HepG2 (cell line): ENCODE data around the gene ERBB4.

ENCODE experiments used
- TAF1 ChIP-seq: sonication (generic); formaldehyde crosslinking; IDR thresholded peaks from 2 replicates; pipeline ENCODE4 v1.4.0; 2020; ENCODE audit warnings: missing genetic modification reagents
- ZNF282 ChIP-seq: fragments of 450-650 bp; IDR thresholded peaks from 2 replicates; pipeline ENCODE4 v1.6.1; 2018; ENCODE audit not compliant: partially characterized antibody
- TF ChIP-seq, protein P1 (sequence below): sonication (generic); formaldehyde crosslinking; IDR thresholded peaks from 2 replicates; pipeline ENCODE4 v1.5.0; 2020; ENCODE audit warnings: mild to moderate bottlenecking, missing genetic modification reagents, moderate library complexity
- TF ChIP-seq, protein P2 (sequence below): sonication (generic); formaldehyde crosslinking; IDR thresholded peaks from 2 replicates; pipeline ENCODE4 v1.4.0; 2020; ENCODE audit warnings: missing genetic modification reagents

DNA sequence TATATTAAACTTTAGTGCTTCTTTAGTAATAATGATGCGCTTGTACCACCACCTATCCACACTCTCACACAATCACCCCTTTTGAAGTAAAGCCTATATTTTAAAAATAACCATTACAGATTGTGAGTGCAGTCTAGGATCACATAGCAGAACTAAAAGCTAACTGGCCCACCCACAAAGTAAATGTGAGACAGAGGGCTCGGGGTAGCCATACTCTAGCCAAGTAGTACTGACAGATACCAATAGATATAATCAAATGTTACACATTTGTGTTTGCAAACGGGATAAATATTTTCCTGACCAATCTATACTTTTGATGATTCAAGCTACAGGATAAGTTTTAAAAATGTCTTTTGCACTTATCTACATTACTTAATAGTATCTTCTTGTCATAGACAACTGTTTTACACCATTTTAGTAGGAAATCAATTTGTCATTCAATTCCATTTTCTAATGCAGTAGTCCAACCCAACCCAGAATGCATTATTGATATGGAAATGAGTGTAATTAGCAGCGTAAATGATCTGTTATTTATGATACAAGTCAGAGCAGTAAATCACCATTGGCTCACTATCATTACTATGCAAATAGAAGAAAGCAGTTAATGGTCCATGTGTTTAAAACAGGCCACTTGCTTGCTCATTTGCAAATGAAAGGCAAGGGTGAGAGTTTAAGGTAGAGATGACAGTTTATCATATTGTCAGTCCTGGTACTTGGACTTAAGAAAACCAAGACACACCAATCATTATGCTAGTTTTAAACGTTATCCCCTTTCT lies 111.8 kb downstream of the ERBB4 start:
- TF ChIP-seq ZNF282 (no peak), TAF1 (CRISPR knock-in tag) (no peak)
- TF ChIP-seq, protein P1, sequence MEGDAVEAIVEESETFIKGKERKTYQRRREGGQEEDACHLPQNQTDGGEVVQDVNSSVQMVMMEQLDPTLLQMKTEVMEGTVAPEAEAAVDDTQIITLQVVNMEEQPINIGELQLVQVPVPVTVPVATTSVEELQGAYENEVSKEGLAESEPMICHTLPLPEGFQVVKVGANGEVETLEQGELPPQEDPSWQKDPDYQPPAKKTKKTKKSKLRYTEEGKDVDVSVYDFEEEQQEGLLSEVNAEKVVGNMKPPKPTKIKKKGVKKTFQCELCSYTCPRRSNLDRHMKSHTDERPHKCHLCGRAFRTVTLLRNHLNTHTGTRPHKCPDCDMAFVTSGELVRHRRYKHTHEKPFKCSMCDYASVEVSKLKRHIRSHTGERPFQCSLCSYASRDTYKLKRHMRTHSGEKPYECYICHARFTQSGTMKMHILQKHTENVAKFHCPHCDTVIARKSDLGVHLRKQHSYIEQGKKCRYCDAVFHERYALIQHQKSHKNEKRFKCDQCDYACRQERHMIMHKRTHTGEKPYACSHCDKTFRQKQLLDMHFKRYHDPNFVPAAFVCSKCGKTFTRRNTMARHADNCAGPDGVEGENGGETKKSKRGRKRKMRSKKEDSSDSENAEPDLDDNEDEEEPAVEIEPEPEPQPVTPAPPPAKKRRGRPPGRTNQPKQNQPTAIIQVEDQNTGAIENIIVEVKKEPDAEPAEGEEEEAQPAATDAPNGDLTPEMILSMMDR (CRISPR knock-in tag), result no peak
- TF ChIP-seq, protein P2, sequence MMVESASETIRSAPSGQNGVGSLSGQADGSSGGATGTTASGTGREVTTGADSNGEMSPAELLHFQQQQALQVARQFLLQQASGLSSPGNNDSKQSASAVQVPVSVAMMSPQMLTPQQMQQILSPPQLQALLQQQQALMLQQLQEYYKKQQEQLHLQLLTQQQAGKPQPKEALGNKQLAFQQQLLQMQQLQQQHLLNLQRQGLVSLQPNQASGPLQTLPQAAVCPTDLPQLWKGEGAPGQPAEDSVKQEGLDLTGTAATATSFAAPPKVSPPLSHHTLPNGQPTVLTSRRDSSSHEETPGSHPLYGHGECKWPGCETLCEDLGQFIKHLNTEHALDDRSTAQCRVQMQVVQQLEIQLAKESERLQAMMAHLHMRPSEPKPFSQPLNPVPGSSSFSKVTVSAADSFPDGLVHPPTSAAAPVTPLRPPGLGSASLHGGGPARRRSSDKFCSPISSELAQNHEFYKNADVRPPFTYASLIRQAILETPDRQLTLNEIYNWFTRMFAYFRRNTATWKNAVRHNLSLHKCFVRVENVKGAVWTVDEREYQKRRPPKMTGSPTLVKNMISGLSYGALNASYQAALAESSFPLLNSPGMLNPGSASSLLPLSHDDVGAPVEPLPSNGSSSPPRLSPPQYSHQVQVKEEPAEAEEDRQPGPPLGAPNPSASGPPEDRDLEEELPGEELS (CRISPR knock-in tag), result no peak
